ENCODE measurements around the gene PLPP1. TPM values are rescaled to one million over a fixed set of nuclear protein-coding genes. Genes with fewer than 3 reads are reported as not detected.
A peak's percentile ranks its signal among the peaks of the same experiment; 100 is the strongest.
"Not testable (repeated sequence)": the region's sequence is repeated elsewhere in the genome, so short reads cannot be mapped to it uniquely, and the experiment has no call there.

PLPP1 gene
- total RNA-seq, 1 donor from 2014 or later: 36.2 TPM

DNA sequence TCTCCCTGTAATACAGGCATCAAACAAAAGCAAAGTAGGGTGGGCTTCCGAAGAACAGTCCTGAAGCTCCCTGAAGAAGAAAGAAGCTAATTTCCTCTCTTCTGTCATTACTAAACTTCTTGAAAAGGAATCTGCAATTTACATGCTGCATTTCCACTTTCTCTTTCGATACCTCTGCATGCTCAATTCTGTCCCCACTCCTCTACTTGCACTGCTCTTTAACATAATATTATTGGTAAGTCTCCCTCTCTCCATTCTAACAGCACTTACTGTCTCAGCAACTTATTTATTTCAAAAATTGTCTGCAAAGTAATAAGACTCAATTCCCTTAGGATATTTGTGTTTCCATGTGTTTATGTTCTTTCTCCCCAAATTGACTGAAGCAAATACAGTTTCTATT, 3.9 kb upstream of the PLPP1 start:
- H3K4me3 ChIP-seq (ENCODE audit: low read depth, low read length): no peak overlapping the region
- DNase-seq (ENCODE audit: low read depth): no peak
- TF ChIP-seq CTCF (conservative IDR thresholded peaks at IDR 0.05; ENCODE audit: low read depth, low read length): no peak

DNA sequence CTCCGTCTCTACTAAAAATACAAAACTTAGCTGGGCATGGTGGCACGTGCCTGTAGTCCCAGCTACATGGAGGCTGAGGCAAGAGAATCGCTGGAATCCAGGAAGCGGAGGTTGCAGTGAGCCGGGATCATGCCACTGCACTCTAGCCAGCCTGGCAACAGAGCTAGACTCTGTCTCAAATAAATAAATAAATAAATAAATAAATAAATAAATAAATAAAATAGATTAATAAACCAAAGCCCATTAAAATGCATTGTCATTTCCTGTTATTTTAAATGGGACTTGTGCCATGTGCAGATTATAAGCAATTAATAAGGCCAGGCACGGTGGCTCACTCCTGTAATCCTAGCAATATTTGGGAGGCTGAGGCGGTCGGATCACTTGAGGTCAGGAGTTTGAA, 2.6 kb upstream of the PLPP1 start:
- not testable (repeated sequence) for H3K4me3 ChIP-seq (ENCODE audit: low read depth, low read length); DNase-seq (ENCODE audit: low read depth)

GRCh38 chr5:55535199-55535905, 588 bp upstream of the PLPP1 start:
- no peak for DNase-seq (ENCODE audit: low read depth)

GRCh38 chr5:55533521-55534435, 986 bp downstream of the PLPP1 start:
- DNase-seq (ENCODE audit: low read depth): no peak
- peak overlapping the region; percentile 78 for H3K4me3 ChIP-seq (ENCODE audit: low read depth, low read length)
- no peak for TF ChIP-seq CTCF (conservative IDR thresholded peaks at IDR 0.05; ENCODE audit: low read depth, low read length)

More at GRCh38 chr5:55535199-55535905, 588 bp upstream of the PLPP1 start:
- no peak for TF ChIP-seq CTCF (conservative IDR thresholded peaks at IDR 0.05; ENCODE audit: low read depth, low read length)
- H3K4me3 ChIP-seq (ENCODE audit: low read depth, low read length): peak overlapping the region; percentile 78

DNA sequence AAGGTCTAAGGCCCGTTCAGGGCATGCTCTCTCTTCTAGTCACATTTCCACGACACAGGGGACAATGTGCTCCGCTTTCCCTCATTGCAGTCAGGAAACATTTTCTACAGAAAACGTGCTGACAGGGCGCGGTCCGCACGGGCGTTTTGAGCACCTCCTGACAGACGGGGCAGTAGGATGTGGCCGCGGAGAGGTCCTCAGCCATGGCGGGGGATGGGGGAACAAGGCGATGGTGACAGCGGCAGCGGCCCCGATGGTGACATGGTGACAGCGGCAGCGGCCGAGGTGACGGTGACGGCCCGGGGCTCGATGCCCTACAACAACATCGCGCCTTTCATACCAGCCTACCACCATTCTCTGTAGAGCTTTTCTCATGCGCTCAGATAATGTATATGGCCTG, 4.1 kb downstream of the PLPP1 start:
- DNase-seq (ENCODE audit: low read depth): no peak
- H3K4me3 ChIP-seq (ENCODE audit: low read depth, low read length): no peak overlapping the region
- TF ChIP-seq CTCF (conservative IDR thresholded peaks at IDR 0.05; ENCODE audit: low read depth, low read length): no peak

GRCh38 chr5:55524816-55525215, 9.9 kb downstream of the PLPP1 start:
- DNase-seq (ENCODE audit: low read depth): no peak
- H3K4me3 ChIP-seq (ENCODE audit: low read depth, low read length): no peak overlapping the region
- TF ChIP-seq CTCF (conservative IDR thresholded peaks at IDR 0.05; ENCODE audit: low read depth, low read length): no peak

- TF ChIP-seq CTCF (conservative IDR thresholded peaks at IDR 0.05; ENCODE audit: low read depth, low read length): no peak
- DNase-seq (ENCODE audit: low read depth): no peak
- H3K4me3 ChIP-seq (ENCODE audit: low read depth, low read length): no peak overlapping the region
Observed at GRCh38 chr5:55523293-55523692, 11.5 kb downstream of the PLPP1 start.

Measured in epithelial cell of proximal tubule (primary cell).